Hepatocyte (in vitro differentiated cells): ENCODE data around the gene AGBL4.

Source experiments
- EZH2 ChIP-seq: fragments of 200-600 bp; sonication (generic); IDR thresholded peaks from 2 replicates; pipeline ENCODE4 v1.6.1; 2016; ENCODE audit warnings: antibody characterized with exemption, mild to moderate bottlenecking, borderline replicate concordance
- TF ChIP-seq, protein P1 (sequence below): fragments of 200-600 bp; sonication (generic); IDR thresholded peaks from 2 replicates; pipeline ENCODE4 v1.5.1; 2016; ENCODE audit warnings: antibody characterized with exemption, mild to moderate bottlenecking; ENCODE audit not compliant: poor library complexity

GRCh38 chr1:48924099-48924498 lies 1099.7 kb downstream of the AGBL4 start:
- TF ChIP-seq, protein P1, sequence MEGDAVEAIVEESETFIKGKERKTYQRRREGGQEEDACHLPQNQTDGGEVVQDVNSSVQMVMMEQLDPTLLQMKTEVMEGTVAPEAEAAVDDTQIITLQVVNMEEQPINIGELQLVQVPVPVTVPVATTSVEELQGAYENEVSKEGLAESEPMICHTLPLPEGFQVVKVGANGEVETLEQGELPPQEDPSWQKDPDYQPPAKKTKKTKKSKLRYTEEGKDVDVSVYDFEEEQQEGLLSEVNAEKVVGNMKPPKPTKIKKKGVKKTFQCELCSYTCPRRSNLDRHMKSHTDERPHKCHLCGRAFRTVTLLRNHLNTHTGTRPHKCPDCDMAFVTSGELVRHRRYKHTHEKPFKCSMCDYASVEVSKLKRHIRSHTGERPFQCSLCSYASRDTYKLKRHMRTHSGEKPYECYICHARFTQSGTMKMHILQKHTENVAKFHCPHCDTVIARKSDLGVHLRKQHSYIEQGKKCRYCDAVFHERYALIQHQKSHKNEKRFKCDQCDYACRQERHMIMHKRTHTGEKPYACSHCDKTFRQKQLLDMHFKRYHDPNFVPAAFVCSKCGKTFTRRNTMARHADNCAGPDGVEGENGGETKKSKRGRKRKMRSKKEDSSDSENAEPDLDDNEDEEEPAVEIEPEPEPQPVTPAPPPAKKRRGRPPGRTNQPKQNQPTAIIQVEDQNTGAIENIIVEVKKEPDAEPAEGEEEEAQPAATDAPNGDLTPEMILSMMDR: no peak
- TF ChIP-seq EZH2: no peak
